Thyroid gland (tissue), 4 donors: ENCODE measurements around the gene MOSPD3.

Experiments
- POLR2A ChIP-seq, 2 donors: fragments of 450-650 bp; IDR thresholded peaks; one replicate each; pipeline ENCODE4 v1.6.1; 2017; ENCODE audit warnings: antibody characterized with exemption in 2 of 2, mild to moderate bottlenecking in 2 of 2, moderate library complexity in 1 of 2
- TF ChIP-seq, protein P1 (sequence below), 6 experiments: fragments of 200-600 bp in 3 of 6; fragments of 450-650 bp in 3 of 6; sonication (generic) in 3 of 6; IDR thresholded peaks; one replicate each; pipeline ENCODE4 v1.5.1; 2016 to 2019; ENCODE audit warnings: antibody characterized with exemption in 6 of 6, mild to moderate bottlenecking in 2 of 6, inconsistent platforms in 1 of 6, moderate library complexity in 1 of 6

DNA sequence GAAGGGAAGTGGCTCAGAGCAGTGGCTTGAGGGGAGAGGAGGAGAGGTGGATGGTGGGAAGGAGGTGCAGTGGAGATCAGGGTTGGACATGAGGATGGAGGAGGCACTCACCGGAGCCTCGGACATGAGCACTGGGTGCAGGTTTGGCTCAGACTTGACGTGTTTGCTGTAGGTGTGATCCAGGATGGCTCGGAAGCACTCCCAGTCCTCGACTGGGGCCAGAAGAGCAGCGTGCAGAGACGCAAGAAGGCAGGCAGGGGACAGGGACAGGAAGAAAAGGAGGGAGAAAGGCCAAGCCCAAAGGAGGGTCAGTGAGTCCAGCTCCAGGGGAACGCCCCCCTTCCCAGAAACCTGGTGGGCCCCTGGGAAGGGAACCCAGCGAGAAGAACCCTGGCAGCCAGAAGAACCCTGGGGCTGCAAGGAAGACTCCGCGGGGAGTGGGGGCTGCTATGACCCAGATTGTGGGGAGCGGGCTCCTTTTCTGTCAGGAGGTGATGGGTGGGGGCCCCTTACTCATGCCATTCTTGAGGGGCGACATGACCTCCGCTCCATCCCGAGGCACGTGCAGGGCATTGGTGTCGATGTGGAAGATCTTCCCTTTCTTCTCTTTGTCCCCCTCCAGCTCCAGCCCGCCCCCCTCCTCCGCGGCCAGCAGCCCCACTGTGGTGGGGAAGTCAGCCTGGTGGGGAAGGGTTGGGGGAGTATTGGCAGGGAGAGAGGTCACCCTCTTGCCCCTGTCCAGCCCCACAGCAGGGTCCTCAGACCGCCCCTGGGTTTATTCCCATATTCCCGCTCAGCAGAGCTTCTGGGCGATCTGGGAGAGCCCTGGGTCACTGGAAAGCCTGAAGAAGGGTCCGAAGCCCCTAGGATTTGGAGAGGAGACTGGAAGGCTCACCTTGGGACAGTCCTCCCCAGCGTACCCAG, 42.8 kb downstream of the MOSPD3 start:
- TF ChIP-seq, protein P1, sequence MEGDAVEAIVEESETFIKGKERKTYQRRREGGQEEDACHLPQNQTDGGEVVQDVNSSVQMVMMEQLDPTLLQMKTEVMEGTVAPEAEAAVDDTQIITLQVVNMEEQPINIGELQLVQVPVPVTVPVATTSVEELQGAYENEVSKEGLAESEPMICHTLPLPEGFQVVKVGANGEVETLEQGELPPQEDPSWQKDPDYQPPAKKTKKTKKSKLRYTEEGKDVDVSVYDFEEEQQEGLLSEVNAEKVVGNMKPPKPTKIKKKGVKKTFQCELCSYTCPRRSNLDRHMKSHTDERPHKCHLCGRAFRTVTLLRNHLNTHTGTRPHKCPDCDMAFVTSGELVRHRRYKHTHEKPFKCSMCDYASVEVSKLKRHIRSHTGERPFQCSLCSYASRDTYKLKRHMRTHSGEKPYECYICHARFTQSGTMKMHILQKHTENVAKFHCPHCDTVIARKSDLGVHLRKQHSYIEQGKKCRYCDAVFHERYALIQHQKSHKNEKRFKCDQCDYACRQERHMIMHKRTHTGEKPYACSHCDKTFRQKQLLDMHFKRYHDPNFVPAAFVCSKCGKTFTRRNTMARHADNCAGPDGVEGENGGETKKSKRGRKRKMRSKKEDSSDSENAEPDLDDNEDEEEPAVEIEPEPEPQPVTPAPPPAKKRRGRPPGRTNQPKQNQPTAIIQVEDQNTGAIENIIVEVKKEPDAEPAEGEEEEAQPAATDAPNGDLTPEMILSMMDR (IDR thresholded peaks at IDR 0.05), result no peak
- no peak for TF ChIP-seq POLR2A (IDR thresholded peaks at IDR 0.05)
